ENCODE measurements around the gene TMEM273.

The TMEM273 gene

GRCh38 chr10:49139028-49139845, 49.0 kb downstream of the TMEM273 start:
- DNase-seq (ENCODE audit: low spot score) = peak; percentile 79

- DNase-seq (ENCODE audit: low spot score) = peak; percentile 88
Measured at GRCh38 chr10:49138361-49138891, 49.8 kb downstream of the TMEM273 start.

- no peak for DNase-seq (ENCODE audit: low spot score)
Measured at GRCh38 chr10:49136525-49136924, 51.7 kb downstream of the TMEM273 start.

GRCh38 chr10:49135575-49136313, 52.4 kb downstream of the TMEM273 start:
- peak; percentile 22 for DNase-seq (ENCODE audit: low spot score)

GRCh38 chr10:49134327-49134726, 53.9 kb downstream of the TMEM273 start:
- DNase-seq (ENCODE audit: low spot score) = no peak

- no peak for DNase-seq (ENCODE audit: low spot score)
Measured at GRCh38 chr10:49133706-49134248, 54.4 kb downstream of the TMEM273 start, which contains the start of gene FAM170B. TSS of gene FAM170B (minus strand) at chr10:49134021. CDS start at chr10:49133918, 103 bp downstream.

GRCh38 chr10:49132362-49132737, 55.8 kb downstream of the TMEM273 start:
- DNase-seq (ENCODE audit: low spot score) = no peak

- DNase-seq (ENCODE audit: low spot score) = no peak
Measured at GRCh38 chr10:49131507-49132361, 56.5 kb downstream of the TMEM273 start.

GRCh38 chr10:49129376-49129775, 58.8 kb downstream of the TMEM273 start:
- no peak for DNase-seq (ENCODE audit: low spot score)

GRCh38 chr10:49128854-49129253, 59.3 kb downstream of the TMEM273 start:
- no peak for DNase-seq (ENCODE audit: low spot score)

GRCh38 chr10:49123981-49124950, 63.9 kb downstream of the TMEM273 start:
- no peak for DNase-seq (ENCODE audit: low spot score)

GRCh38 chr10:49120911-49121310, 67.3 kb downstream of the TMEM273 start:
- no peak for DNase-seq (ENCODE audit: low spot score)

- DNase-seq (ENCODE audit: low spot score) = no peak
Measured at GRCh38 chr10:49119746-49120145, 68.4 kb downstream of the TMEM273 start.

- no peak for DNase-seq (ENCODE audit: low spot score)
Measured at GRCh38 chr10:49118430-49119074, 69.6 kb downstream of the TMEM273 start.

- DNase-seq (ENCODE audit: low spot score) = no peak
Measured at GRCh38 chr10:49117376-49118070, 70.7 kb downstream of the TMEM273 start.

GRCh38 chr10:49116509-49117375, 71.4 kb downstream of the TMEM273 start:
- DNase-seq (ENCODE audit: low spot score) = no peak

GRCh38 chr10:49115796-49116508, 72.2 kb downstream of the TMEM273 start:
- no peak for DNase-seq (ENCODE audit: low spot score)

All from AG20443 (cell line).